GM12801 (cell line): ENCODE results near the gene CFAP298.

Experiments used
- TF ChIP-seq, protein P1 (sequence below): IDR thresholded peaks from one replicate; pipeline ENCODE4 v1.5.1; 2011; ENCODE audit warnings: control low read depth; ENCODE audit not compliant: insufficient read length; ENCODE audit errors: extremely low read depth

Gene CFAP298

DNA sequence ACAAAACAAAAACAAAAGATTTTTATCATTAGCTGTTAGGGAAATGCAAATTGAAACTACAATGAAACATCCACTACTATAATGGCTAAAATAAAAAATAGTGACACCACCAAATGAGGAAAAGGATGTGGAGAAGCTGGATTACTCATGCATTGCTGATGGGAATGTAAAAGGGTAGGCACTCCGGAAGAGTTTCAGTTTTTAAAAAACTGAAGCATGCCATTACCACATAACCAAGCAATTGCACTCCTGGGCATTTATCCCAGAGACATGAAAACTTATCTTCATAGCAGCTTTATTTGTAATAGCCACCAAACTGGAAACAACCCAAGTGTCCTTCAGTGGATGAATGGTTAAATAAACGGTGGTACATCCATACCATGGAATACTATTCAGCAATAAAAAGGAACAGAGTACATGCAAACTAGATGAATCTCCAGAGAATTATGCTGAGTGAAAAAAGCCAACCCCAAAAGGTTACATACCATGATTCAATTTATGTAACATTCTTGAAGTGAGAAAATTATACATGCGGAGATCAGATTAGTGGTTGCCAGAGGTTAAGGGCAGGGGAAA, 14.5 kb upstream of the CFAP298 start:
- TF ChIP-seq, protein P1, sequence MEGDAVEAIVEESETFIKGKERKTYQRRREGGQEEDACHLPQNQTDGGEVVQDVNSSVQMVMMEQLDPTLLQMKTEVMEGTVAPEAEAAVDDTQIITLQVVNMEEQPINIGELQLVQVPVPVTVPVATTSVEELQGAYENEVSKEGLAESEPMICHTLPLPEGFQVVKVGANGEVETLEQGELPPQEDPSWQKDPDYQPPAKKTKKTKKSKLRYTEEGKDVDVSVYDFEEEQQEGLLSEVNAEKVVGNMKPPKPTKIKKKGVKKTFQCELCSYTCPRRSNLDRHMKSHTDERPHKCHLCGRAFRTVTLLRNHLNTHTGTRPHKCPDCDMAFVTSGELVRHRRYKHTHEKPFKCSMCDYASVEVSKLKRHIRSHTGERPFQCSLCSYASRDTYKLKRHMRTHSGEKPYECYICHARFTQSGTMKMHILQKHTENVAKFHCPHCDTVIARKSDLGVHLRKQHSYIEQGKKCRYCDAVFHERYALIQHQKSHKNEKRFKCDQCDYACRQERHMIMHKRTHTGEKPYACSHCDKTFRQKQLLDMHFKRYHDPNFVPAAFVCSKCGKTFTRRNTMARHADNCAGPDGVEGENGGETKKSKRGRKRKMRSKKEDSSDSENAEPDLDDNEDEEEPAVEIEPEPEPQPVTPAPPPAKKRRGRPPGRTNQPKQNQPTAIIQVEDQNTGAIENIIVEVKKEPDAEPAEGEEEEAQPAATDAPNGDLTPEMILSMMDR: no peak

DNA sequence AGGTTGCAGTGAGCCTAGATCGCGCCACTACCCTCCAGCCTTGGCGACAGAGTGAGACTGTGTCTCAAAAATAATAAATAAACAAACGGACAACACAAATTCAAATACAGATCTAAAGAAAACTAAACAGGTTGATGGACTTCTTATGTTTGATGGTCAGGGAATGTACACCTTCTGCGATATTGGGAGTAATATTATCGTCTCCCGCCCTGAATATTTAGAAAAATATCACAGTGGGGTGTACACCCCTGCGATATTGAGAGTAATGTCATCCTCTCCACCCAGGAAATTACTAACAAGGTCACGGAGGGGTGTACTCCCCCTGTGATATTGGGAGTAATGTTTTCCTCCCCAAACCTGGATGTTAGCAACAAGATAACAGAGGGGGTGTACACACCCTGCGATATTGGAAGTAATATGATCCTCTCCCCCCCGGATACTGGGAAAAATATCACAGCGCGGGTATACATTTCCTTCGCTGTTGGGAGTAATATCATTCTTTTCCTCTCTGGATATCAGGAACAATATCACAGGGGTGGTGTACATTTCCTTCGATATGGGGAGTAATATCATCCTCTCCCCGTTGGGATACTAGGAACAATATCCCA, 1.4 kb upstream of the CFAP298 start:
- TF ChIP-seq, protein P1: no peak

GRCh38 chr21:32612999-32613337, 791 bp upstream of the CFAP298 start:
- TF ChIP-seq, protein P1: no peak

GRCh38 chr21:32611471-32611997, 643 bp downstream of the CFAP298 start:
- TF ChIP-seq, protein P1: no peak

GRCh38 chr21:32608851-32609250, 3.3 kb downstream of the CFAP298 start:
- TF ChIP-seq, protein P1: no peak

- TF ChIP-seq, protein P1: no peak
These were observed 6.7 kb downstream of the CFAP298 start for GRCh38 chr21:32605469-32605868.

GRCh38 chr21:32604464-32604863, 7.7 kb downstream of the CFAP298 start:
- TF ChIP-seq, protein P1: no peak
